Ureter (tissue), 1 donor: ENCODE measurements around the gene RPL39L. TPM values are rescaled to one million over a fixed set of nuclear protein-coding genes. Genes with fewer than 3 reads are reported as not detected.

ENCODE experiments used
- DNase-seq: peaks from one replicate; pipeline ENCODE4 v3.0.0-alpha.2; 2020; ENCODE audit warnings: low spot score
- total RNA-seq: library from RNA; stranded (reverse); gene quantifications from one replicate; pipeline ENCODE4 v1.2.4, GENCODE V29; 2023
- donor health status: DM: yes; HTN: yes; CAD: no.

The RPL39L gene
- total RNA-seq, 1 donor from 2014 or later = 5.4 TPM

DNA sequence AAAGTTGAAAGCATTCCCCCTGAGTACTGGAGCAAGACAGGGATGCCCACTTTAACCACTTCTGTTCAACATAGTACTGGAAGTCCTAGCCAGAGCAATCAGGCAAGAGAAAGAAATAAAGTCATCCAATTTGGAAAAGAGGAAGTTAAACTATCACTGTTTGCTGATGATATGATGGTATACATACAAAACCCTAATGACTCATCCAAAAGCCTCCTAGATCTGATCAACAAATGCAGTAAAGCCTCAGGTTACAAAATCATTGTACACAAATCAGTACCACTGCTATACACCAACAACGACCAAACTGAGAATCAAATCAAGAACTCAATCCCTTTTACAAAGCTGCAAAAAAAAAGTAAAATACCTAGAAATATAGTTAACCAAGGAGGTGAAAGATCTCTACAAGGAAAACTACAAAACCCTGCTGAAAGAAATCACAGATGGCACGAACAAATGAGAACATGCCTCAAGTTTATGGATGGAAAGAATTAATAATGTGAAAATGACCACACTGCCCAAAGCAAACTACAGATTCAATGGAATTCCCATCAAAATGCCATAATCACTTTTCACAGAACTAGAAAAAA lies 40.3 kb downstream of the RPL39L start:
- no peak for DNase-seq

GRCh38 chr3:187093320-187093719 lies 46.0 kb downstream of the RPL39L start:
- DNase-seq = no peak

DNA sequence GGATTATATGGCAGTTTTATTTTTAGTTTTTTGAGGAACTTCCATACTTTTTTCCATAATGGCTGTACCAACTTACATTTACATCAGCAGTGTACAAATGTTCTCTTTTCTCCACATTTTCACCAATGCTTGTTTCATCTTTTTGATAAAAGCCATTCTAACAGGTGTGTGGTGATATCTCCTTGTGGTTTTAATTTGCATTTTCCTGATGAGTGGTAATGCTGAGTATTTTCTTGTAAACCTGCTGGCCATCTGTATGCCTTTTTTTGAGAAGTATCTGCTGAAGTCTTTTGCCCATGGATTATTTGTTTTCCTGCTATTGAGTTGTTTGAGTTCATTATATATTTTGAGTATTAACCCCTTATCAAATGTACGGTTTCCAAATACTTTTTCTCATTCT lies 50.6 kb downstream of the RPL39L start:
- DNase-seq = no peak

- DNase-seq = no peak
Measured at GRCh38 chr3:187086831-187087230, 52.5 kb downstream of the RPL39L start.

- no peak for DNase-seq
Measured at GRCh38 chr3:187085933-187086332, 53.4 kb downstream of the RPL39L start.

- no peak for DNase-seq
Measured at GRCh38 chr3:187085021-187085666, 54.2 kb downstream of the RPL39L start.

DNA sequence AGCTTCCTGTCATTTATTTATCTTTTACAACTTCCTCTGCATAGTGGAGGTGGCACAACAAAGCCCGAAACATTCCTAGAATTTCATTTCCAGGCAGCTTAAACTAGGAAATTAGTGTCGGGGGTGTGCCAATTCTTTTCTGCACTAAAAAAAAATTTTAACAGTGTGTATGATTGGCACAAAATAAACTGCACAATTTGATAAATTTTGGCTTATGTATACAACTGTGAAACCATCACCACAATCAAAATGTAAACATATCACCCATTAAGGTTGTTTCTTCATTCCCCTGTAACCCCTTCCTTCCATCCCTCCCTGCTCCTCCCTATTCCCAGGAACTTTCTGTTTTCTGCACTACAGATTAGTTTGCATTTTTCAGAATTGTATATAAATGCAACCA lies 54.7 kb downstream of the RPL39L start:
- DNase-seq = no peak

GRCh38 chr3:187084126-187084525 lies 55.2 kb downstream of the RPL39L start:
- DNase-seq = no peak

GRCh38 chr3:187082758-187083375 lies 56.4 kb downstream of the RPL39L start:
- DNase-seq = no peak

DNA sequence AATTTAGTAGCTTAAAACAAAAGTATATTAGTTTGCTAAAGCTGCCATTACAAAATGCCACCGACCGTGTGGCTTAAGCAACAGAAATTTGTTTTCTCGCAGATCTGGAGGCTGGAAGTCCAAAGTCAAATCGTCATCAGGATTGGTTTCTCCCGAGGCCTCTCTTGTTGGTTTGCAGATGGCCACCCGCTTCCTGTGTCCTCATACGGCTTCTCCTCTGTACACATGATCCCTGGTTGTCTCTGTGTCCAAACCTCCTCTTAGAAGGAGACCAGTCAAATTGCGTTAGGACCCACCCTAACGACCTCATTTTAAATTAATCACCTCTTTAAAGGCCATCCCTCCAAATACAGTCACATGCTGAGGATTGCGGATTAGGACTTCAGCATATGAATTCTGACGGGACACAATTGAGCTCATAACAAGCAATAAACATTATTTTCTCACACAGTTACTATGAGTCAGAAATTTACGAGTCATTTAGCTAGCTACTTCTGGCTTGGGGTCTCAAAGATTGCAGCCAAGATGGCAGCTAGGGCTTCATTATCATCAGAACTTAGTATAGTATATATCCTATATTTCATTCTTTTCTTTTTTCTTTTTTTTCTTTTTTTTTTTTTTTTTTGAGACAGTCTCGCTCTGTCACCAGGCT lies 58.4 kb downstream of the RPL39L start:
- DNase-seq = no peak

GRCh38 chr3:187079090-187080022 lies 59.9 kb downstream of the RPL39L start:
- no peak for DNase-seq

- DNase-seq = no peak
Measured at GRCh38 chr3:187077537-187077936, 61.8 kb downstream of the RPL39L start.

GRCh38 chr3:187077085-187077484 lies 62.2 kb downstream of the RPL39L start:
- DNase-seq = no peak

- no peak for DNase-seq
Measured at GRCh38 chr3:187076297-187076696, 63.0 kb downstream of the RPL39L start.

DNA sequence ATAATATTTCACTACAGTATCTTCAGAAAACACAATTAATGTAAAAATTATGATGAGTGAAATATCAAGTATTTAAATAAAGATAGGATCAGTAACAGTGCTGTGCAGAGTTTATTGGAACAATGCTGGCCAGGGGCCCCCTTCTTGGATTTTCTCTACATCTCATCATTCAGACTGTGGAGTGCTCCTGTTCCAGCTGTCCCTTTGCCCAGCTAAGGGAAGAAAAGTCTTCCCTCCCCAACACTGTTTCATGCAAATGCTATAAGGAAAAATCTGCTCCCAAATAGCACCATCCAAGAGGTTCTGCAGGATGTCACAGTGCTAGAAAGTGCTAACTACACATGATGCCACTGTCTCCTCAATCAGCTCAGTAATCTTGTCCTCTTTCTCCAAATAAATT lies 64.5 kb downstream of the RPL39L start:
- no peak for DNase-seq

- DNase-seq = no peak
Measured at GRCh38 chr3:187073581-187074098, 65.7 kb downstream of the RPL39L start.

DNA sequence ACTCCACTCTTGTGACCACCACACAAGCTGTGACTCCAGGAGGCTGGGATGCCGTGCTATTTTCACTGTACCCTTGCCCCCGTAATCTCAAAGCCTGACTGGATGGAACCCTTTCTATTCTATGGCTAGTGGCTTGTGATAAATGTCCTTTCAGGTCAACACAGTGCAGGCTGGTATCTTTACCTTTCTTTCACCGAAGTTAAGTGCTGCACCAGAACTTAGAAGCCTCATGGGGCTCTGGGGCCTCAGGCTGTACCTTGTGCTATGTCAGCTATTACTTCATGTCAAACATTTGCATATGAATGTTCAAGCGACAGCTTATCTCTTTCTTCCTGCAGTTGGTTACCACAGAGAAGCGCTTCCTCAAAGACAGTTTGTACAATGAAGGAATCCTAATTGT lies 66.8 kb downstream of the RPL39L start:
- DNase-seq = no peak

DNA sequence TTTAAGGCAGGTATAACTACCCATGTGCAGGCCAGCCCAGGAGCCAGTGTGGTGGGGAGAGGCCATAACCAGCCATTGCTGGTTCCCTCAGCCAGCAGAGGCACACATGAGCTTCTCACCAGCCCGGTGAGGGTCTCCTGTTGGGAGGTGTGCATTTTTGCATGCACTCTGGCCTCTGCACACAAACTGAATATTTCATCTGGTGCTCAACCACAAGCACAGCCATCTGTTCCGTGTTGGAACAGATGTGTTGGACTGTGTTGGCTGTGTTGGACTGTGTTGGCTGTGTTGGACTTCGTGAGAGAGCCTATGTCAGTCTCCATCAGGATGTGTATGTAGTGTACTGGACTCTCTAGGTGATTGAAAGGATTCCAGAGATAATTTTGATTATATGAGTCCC lies 67.2 kb downstream of the RPL39L start:
- no peak for DNase-seq
